ENCODE data around the gene INF2.

GRCh38 chr14:104644656-104645378 lies 44.6 kb upstream of the INF2 start:
- TF ChIP-seq EZH2phosphoT487 (IDR thresholded peaks at IDR 0.05) (no peak), EZH2 (IDR thresholded peaks at IDR 0.05) (no peak)
- TF ChIP-seq, protein P1, sequence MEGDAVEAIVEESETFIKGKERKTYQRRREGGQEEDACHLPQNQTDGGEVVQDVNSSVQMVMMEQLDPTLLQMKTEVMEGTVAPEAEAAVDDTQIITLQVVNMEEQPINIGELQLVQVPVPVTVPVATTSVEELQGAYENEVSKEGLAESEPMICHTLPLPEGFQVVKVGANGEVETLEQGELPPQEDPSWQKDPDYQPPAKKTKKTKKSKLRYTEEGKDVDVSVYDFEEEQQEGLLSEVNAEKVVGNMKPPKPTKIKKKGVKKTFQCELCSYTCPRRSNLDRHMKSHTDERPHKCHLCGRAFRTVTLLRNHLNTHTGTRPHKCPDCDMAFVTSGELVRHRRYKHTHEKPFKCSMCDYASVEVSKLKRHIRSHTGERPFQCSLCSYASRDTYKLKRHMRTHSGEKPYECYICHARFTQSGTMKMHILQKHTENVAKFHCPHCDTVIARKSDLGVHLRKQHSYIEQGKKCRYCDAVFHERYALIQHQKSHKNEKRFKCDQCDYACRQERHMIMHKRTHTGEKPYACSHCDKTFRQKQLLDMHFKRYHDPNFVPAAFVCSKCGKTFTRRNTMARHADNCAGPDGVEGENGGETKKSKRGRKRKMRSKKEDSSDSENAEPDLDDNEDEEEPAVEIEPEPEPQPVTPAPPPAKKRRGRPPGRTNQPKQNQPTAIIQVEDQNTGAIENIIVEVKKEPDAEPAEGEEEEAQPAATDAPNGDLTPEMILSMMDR (IDR thresholded peaks at IDR 0.05) = no peak

Data from neural progenitor cell (in vitro differentiated cells).